NCI-H1930 (cell line): ENCODE measurements around the gene BCAS4.

ENCODE experiments used
- DNase-seq, 2 experiments: peaks; one replicate each; lab custom pipeline; 2025; lab: John Stamatoyannopoulos, UW

The BCAS4 gene

GRCh38 chr20:50855498-50856474, 60.9 kb downstream of the BCAS4 start:
- DNase-seq: no peak

GRCh38 chr20:50856475-50857041, 61.7 kb downstream of the BCAS4 start:
- no peak for DNase-seq

GRCh38 chr20:50857348-50857747, 62.5 kb downstream of the BCAS4 start:
- DNase-seq: no peak

DNA sequence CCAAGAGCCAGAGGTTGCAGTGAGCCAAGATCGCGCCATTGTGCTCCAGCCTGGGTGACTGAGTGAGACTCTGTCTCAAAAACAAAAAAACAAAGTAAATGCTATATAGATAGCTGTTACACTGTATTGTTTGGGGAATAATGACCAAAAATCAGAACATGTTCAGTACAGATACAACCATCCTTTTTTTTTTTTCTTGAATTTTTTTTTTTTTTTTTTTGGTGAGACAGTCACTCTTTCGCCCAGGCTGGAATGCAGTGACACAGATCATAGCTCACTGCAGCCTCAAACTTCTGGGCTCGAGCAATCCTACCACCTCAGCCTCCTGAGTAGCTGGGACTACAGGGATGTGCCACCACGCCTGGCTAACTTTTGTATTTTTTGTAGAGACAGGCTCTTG, 63.7 kb downstream of the BCAS4 start:
- no peak for DNase-seq

DNA sequence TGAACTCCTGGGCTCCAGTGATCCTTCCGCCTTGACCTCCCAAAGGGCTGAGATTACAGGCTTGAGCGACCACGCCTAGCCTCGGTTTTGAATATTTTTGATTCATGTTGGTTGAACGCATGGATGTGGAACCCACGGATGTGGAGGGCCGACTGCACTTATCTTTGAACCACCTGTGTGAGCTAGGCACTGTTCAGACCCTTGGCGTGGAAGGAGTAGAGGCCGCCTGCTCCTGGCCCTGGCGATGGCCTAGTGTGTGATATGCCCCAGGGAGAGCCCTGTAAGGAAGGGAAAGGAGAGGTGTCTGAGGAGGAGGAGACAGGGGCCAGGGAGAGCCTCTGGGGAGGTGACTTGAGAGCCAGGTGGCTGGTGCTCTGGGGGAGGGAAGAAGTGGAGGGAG, 64.3 kb downstream of the BCAS4 start:
- no peak for DNase-seq

GRCh38 chr20:50861012-50861411, 66.2 kb downstream of the BCAS4 start:
- DNase-seq: no peak

GRCh38 chr20:50862546-50862945, 67.7 kb downstream of the BCAS4 start:
- no peak for DNase-seq

DNA sequence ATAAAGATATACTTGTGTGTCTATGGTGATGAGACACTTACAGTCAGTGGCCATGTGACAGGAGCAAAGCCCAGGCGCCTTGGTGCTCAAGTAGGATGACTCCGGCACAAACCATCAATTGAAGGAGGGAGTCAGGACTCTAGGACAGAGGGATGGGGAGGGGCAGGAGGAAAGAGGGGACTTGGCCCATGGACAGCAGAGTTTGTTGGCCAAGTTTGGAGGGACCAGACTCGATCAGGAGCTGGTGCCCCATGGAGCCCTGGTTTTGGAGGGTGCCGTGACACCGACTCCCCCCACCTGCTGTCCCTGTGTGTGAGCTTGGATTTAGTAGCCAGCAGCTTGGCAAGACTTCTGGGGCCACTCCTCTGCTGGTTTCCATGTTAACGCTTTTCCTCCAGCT, 70.3 kb downstream of the BCAS4 start:
- DNase-seq: no peak

GRCh38 chr20:50865591-50865990, 70.7 kb downstream of the BCAS4 start:
- DNase-seq: no peak

DNA sequence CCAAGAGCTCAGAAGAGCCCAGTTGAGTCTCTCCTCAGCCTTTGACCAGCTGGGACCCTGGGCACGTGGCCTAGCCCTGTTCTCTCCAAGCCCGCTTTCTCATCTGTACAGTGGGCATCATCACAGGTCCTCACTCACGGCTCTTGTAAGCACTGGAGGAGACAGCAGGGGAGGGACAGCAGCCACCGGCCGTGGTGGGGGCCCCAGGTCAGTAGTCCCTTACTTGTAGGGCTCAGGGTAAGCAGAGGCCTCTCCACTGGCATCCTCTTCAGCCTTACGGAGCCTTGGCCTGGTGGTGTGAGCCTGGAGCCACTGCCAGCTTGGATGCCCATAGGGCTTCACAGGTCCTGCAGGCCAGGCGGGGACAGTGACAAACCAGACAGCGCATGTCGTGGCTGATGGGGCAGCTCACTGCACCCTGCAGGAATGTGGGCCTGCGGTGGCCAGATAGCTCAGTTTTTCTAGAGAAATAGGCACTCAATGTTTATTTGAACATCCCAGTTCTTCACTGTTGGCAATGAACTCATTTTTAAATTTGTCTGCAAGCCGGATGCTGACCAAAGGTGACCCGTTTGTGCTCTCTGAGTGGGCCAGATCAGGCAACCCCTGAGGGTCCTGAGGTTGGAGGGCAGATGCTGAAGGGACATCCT, 71.3 kb downstream of the BCAS4 start:
- DNase-seq: no peak

DNA sequence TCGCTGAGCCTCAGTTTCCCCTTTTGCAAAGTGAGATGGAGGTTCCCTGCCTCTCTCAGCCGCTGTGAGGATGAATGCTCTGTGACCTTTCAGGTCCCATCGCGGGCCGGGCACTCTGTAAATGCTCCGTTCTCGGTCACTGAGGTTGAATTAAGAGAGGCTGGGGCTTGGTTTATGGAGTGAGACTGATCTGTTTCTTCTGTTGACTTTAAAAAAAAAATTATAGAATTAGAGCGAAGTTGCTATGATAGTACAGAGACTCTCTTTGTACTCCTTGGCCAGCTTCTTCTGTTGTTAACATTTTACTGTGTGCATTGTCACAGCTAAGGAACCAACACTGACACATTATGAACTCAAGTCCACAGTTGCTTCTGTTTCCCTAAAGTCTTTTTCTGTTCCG, 72.0 kb downstream of the BCAS4 start:
- DNase-seq: no peak

DNA sequence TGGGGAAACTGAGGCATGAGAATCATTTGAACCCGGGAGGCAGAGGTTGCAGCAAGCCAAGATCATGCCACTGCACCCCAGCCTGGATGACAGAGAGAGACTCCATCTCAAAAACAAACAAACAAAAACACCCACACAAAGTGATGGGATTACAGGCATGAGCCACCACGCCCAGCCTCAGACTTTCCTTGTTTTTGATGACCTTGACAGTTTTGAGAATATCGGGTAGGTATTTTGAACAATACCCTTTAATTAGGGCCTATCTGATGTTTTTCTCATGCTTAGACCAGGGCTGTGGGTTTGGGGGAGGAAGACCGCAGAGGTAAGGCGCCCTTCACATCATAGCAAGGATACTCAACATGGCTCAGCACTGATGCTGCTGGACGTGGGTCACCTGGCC, 72.9 kb downstream of the BCAS4 start:
- DNase-seq: no peak

DNA sequence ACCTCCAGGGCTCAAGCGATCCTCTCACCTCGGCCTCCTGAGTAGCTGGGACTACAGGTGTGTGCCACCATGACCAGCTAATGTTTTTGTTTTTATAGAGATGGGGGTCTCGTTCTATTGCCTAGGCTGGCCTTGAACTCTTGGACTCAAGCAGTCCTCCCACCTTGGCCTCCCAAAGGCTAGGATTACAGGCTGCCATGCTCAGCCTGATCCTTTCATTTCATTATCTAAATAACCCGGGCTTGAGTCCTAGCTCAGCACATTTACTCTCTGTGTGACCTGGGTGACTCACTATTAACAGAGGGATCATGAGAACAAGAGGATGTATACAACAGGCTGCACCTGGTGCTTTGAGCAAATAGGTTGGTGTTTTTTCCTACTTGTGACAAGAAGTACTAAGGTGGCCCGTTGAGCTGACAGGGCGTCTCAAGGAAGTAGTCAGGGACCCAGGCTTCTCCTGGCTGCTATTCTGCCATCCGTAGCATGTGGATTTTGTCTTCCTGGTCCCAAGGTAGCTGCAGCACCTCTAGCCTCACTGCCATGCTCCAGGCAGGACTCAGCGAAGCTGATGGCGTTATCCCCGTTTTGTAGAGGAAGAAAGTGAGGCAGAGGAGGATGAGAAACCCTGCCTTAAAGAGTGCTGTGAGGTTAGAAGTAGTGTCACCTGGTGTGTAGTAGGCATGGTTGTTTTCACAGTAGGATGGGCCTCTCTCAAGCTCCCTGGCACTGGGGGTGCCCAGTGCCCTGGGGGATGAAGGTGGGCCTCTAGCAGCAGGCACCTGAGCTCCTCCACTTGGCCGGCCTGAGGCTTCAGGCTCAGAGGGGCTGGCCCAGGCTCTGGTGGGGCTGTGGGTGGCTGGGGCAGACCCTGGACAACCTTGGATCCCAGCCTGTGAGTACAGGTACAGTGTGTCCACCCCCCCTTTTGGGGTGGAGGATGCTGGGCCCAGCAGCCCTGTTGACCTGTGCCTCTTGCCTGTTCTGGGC, 73.9 kb downstream of the BCAS4 start:
- no peak for DNase-seq

DNA sequence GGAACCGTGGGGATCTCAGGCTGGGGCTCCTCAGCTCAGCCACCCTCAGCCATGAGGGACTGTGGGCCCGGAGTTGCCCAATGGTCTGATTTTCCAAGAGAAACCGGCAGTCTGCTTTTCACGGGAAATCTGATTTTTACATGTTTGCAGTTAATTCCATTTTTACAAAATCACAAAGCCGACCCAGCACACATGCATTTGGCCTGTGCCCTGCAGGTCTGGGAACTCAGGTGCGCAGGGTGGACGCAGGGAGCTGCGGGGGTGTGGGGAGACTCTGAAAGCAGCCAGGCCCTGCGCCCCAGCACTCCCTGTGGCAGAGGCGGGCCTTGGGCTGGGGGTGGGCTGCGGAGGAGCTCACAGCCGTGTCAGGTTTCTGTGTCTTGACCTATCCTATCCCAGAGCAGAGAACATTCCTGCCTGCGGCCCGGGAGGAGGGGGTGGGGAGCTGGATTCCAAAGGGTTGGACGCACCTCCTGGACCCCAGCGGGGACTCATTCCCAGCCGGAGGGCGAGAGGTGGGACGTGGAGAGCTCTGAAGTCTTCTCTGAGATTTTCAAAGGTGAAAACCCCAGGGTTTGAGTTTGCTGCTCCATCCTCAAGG, 75.8 kb downstream of the BCAS4 start:
- no peak for DNase-seq

- no peak for DNase-seq
Observed at GRCh38 chr20:50872560-50873425, 77.9 kb downstream of the BCAS4 start.

DNA sequence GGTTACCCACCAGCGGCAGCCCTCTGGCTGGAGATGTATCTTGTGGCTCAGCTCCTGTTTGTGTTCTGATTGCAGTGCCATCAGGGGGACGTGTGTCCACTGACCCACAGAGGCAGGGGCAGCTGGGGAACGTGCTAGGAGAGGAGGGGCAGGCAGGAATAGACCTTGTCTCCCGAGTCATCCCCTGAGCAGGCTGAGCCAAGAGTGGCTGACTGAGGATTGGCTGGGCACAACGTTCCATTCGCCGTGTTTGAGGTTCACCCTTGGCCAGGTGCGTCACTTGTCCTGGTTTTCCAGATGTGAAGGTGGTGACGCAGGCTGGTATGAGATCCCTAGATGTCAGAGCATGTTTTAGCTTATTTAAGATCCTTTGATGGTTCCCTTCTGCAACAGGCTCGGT, 78.7 kb downstream of the BCAS4 start:
- no peak for DNase-seq

GRCh38 chr20:50874111-50874757, 79.4 kb downstream of the BCAS4 start:
- DNase-seq: no peak

DNA sequence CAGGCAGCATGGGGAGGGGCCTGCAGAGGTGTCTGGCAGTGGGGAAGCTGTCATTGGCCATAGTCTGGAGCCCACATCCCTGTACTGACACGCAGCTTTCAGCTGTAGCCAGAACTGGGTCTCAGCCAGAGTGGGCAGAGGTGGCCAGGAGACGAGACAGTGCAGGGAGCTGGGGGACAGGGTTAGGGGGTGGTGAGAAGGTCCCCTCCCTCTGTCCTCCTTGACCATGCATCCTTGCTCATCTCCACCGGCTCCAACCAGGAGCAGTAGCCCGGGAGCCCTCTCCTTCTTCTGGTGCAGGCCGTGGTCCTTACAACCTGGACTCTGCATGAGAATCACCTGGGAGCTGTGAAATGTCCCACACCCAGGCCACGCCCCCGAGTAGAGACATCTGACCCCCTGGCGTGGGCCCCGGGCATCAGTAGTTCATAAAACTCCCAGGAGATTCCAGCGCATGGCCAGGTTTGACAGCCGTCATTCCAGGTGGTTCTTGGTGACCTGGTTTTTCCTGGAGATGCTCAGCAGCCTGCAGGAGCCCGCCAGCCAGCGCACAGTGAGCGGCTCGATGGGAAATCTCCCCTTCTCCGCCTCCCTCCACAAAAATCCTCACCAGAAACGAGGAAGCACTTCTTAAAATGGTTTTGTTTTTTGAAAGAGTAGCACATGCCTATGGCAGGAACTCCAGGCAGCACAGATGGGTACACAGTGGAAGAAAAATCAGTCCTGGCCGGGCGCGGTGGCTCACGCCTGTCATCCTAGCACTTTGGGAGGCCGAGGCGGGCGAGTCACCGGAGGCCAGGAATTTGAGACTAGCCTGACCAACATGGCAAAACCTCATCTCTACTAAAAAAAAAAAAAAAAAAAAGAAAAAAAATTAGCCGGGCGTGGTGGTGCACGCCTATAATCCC, 80.2 kb downstream of the BCAS4 start:
- DNase-seq: no peak
